Tibial nerve (tissue), 3 donors: ENCODE data around the gene SAMD10.

Experiments
- CTCF ChIP-seq, 5 experiments: fragments of 200-600 bp in 3 of 5; fragments of 450-650 bp in 2 of 5; sonication (generic) in 3 of 5; IDR thresholded peaks; one replicate each; pipeline ENCODE4 v1.5.1; 2016 to 2019; ENCODE audit warnings: antibody characterized with exemption in 5 of 5, mild to moderate bottlenecking in 3 of 5, moderate library complexity in 2 of 5
- POLR2A ChIP-seq, 2 donors: fragments of 450-650 bp; IDR thresholded peaks; one replicate each; pipeline ENCODE4 v1.6.1; 2017; ENCODE audit warnings: antibody characterized with exemption in 2 of 2, mild to moderate bottlenecking in 2 of 2, moderate library complexity in 2 of 2

- TF ChIP-seq CTCF (IDR thresholded peaks at IDR 0.05) (no peak), POLR2A (IDR thresholded peaks at IDR 0.05) (no peak)
Observed at GRCh38 chr20:63973160-63973479, 6.3 kb downstream of the SAMD10 start.
